NOMO-1 treated with DMSO at 0.1 percent for 48 hours (cell line): Measurements from ENCODE around the gene SH3YL1.

Experiments used
- DNase-seq: peaks from one replicate; lab custom pipeline; 2025; ENCODE audit not compliant: unreplicated experiment; lab: John Stamatoyannopoulos, UW

Gene SH3YL1

GRCh38 chr2:282371-283263, 18.8 kb upstream of the SH3YL1 start:
- no peak for DNase-seq

GRCh38 chr2:281381-281780, 17.5 kb upstream of the SH3YL1 start:
- DNase-seq, result no peak

- DNase-seq, result no peak
Observed at GRCh38 chr2:280650-281110, 16.8 kb upstream of the SH3YL1 start.

GRCh38 chr2:279956-280649, 16.3 kb upstream of the SH3YL1 start:
- DNase-seq, result no peak

- no peak for DNase-seq
Observed at GRCh38 chr2:279366-279765, 15.5 kb upstream of the SH3YL1 start.

GRCh38 chr2:278927-279320, 15.1 kb upstream of the SH3YL1 start:
- no peak for DNase-seq

GRCh38 chr2:278312-278926, 14.6 kb upstream of the SH3YL1 start:
- DNase-seq, result no peak

GRCh38 chr2:275466-275865, 11.6 kb upstream of the SH3YL1 start:
- peak; percentile 76 for DNase-seq

- DNase-seq, result no peak
Observed at GRCh38 chr2:274503-274902, 10.7 kb upstream of the SH3YL1 start.

GRCh38 chr2:273333-273732, 9.5 kb upstream of the SH3YL1 start:
- DNase-seq, result no peak

GRCh38 chr2:271917-272316, 8.1 kb upstream of the SH3YL1 start:
- no peak for DNase-seq

- DNase-seq, result no peak
Observed at GRCh38 chr2:270861-271260, 7.0 kb upstream of the SH3YL1 start.

GRCh38 chr2:269356-270030, 5.7 kb upstream of the SH3YL1 start:
- DNase-seq, result no peak

- no peak for DNase-seq
Observed at GRCh38 chr2:268323-268722, 4.5 kb upstream of the SH3YL1 start.

- DNase-seq, result peak; percentile 90
Observed at GRCh38 chr2:264493-265468, 949 bp upstream of the SH3YL1 start, which contains the start of gene ACP1. Gene ACP1, plus strand, starts transcription at chr2:264947. Its CDS starts 18 bp downstream, at chr2:264965.

- no peak for DNase-seq
Observed at GRCh38 chr2:263022-263738, 652 bp downstream of the SH3YL1 start.

GRCh38 chr2:262117-262516, 1.7 kb downstream of the SH3YL1 start:
- no peak for DNase-seq

- no peak for DNase-seq
Observed at GRCh38 chr2:260507-261161, 3.2 kb downstream of the SH3YL1 start.

GRCh38 chr2:259789-260331, 4.0 kb downstream of the SH3YL1 start:
- DNase-seq, result no peak
